Measurements from ENCODE around the gene POLG2.
"Not testable (repeated sequence)": the region's sequence is repeated elsewhere in the genome, so short reads cannot be mapped to it uniquely, and the experiment has no call there.

POLG2 gene

DNA sequence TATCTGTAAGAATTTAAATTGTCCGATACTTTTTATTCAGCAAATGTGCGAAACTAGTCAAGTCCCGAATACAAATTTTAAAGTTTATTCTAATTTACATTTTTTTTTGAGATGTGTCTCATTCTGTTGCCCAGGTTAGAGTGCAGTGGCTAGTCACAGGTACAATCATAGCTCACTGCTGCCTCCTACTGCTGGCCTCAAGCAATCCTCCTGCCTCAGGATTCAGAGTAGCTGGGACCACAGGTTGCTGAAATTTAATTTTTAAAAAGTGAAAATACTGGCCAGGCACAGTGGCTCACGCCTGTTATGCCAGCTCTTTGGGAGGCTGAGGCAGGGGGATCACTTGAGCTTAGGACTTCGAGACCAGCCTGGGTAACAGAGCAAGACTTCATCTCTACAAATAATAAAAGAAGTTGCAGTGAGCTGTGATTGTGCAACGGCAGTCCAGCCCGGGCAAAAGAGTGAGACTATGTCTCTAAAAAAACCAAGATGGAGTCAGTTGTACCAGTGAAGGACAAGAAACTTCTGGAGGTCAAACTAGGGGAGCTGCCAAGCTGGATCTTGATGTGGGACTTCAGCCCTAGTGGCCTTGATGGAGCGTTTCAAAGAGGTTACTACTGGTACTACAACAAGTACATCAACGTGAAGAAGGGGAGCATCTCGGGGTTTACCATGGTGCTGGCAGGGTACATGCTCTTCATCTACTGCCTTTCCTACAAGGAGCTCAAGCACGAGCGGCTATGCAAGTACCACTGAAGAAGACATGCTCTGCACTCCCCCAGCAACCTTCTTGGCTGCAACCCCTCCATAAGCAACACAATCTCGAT, 5.6 kb downstream of the POLG2 start:
- FAIRE-seq (no peak), DNase-seq (ENCODE audit: insufficient read length, low spot score) (no peak)

DNA sequence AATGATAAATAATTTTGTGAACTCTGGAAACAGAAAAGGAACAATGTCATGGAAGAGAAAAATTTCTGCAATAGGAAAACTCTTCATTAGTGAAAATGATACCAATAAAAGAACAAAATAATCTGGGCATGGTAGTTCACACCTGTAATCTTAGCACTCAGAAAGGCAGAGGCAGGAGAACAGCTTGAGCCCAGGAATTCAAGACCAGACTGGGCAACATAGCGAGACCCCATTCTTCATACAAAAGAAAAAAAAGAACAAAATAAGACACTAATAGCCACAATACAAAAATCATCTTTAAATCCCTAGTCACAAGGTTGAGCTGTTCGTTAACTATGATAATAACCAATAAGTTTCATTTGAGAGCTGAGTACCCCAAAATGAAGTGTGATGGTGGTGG, 8.6 kb downstream of the POLG2 start:
- no peak for DNase-seq (ENCODE audit: insufficient read length, low spot score)
- FAIRE-seq, result no peak

DNA sequence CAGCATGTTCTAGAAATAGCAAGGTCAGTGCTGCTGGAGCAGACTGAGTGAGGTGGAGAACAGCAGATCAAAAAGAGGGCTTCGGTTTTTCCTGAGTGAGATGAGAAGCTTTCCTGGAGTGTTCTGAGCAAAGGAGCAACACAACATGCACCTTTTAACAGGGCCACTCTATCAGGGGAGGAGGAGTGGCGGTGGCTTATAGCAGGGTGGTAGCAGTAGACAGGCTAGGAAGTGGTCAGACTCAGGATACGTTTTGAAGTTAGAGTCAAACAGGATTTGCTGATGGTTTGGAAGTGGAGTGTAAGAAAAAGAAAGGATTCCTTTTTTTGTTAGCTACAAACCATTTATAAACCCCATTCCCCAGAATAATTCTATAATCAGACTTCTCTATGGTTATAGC, 12.5 kb downstream of the POLG2 start:
- DNase-seq (ENCODE audit: insufficient read length, low spot score) (no peak), FAIRE-seq (no peak)

DNA sequence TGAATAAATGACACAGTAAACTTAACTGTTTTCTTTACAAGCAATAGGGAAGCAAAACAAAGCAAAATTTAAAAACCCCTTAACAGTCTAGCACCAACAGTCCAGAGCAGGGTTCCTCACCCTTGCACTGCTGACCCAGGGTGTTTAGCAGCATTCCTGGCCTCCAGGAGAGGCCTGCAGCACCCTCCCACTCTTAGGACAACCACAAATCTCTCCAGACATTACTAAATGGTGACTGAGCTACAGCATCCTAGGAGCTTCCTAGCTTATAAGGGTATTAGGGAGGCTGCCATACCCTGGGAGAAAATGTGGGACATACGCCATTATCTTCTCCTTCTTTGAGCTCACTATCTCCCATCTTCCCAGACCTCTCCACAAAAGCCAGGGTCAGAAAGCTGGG, 15.9 kb downstream of the POLG2 start:
- DNase-seq (ENCODE audit: insufficient read length, low spot score) (no peak), FAIRE-seq (no peak)

DNA sequence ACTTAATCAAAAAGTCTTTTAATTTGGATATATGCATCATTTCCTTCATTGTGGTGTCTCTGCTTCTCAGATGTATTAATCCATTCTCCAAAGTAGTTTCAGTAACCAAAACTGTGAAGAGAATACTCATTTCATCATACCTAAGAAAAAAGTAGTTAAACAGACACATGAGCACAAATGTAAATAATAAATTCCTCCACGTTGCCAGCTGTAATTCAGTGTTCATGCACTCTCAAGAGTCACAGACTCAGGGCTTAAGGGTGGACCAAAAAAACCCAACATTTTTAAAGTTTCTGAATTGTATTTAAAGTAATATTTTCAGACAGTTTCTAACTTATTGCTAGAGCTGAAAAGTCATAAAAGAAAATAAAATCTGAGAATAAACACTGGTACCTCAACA, 19.0 kb downstream of the POLG2 start:
- FAIRE-seq, result no peak

DNA sequence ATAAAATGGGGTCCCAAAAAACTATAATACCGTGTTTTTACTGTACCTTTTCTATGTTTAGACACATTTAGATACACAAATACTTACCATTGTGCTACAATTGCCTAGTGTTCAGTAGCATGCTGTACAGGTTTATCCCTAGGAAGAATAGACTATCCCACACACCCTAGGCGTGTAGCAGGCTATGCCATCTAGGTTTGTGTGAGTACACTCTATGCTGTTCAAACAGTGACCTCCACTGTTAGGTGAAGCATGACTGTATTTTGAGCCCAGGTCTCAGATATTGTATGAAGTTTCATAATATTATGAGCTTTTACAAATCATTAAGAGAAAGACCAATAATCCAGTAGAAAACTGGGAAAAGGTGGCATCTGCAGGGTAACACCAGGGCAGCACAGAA, 24.3 kb downstream of the POLG2 start:
- FAIRE-seq (no peak), DNase-seq (ENCODE audit: insufficient read length, low spot score) (no peak)

More for the DNA sequence above, 19.0 kb downstream of the POLG2 start:
- DNase-seq (ENCODE audit: insufficient read length, low spot score), result no peak

DNA sequence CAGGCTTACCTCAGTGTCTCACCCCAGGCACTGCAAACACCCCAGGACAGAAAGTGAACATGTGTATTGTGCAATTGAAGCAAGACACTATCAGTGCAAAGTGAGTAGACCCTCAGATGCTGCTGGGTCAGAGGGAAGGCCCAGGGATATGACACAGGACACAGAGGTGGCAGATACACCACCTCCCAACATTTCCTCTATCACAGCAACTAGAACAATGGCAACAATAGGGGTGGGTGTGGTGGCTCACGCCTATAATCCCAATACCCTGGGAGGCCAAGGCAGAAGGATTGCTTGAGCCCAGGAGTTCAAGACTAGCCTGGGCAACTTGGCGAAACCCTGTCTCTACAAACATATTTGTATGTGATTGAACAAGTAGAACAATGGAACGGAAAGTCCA, 25.4 kb downstream of the POLG2 start:
- no peak for DNase-seq (ENCODE audit: insufficient read length, low spot score)
- FAIRE-seq, result no peak

DNA sequence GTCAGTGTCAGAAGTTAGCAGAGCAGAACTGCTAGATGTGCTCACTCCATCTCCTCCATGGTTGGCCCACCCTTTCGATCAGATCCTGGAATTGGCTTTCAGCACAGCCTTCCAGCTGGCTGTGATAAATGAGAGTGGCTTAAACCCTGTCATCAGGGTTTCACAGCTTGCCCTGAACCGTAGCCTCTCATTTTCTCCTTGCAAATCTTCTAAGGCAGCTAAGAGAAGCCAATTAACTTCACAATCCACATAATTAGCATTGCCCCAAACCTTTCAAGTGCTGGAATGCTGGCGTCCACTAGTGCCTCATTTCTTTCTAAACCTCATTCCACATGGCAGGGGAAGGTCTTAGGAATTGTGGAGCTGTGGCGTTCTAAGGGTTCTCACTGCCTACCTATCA, 26.2 kb downstream of the POLG2 start:
- FAIRE-seq (no peak), DNase-seq (ENCODE audit: insufficient read length, low spot score) (no peak)

DNA sequence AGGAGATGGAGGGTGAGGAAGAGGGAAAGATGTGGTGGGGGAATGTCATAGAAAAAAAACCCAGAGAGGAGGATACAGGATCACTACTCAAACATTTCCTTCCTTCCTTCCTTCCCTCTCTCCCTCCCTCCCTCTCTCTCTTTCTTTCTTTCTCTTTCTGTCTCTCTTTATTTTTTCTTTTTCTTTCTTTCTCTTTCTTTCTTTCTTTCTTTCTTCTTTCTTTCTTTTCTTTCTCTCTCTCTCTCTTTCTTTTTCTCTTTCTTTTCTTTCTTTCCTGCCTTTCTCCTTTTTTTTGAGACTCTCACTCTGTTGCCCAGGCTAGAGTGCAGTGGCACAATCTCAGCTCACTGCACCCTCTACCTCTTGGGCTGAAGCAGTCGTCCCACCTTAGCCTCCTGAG, 30.0 kb downstream of the POLG2 start:
- not testable (repeated sequence) for FAIRE-seq; DNase-seq (ENCODE audit: insufficient read length, low spot score)

DNA sequence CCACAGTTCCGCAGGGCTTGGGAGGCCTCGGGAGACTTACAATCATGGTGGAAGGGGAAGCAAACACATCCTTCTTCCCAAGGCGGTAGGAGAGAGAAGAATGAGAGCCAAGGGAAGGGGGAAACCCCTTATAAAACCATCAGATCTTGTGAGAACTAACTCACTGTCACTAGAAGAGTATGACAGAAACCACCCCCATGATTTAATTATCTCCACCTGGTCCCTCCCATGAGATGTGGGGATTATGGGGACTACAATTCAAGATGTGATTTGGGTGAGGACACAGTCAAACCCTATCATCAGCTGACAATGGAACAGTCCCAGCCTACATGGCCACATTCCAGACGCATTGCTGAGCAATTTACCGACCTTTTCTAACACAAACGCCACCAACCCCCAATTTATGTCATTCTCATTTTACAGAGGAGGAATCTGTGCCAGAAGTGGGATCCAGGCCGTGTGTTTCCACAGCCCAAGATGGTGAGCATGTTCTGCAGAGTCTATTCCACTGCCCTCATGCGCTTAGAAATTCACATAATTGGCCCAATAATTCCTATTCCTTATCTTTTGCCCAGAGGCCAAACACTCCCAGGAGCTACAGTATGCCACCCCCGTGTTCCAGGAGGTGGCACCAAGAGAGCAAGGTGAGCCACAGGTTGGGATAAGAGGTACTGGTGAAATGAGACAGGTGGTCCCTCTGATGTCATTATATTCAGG, 30.7 kb downstream of the POLG2 start:
- DNase-seq (ENCODE audit: insufficient read length, low spot score), result no peak
- FAIRE-seq, result no peak

DNA sequence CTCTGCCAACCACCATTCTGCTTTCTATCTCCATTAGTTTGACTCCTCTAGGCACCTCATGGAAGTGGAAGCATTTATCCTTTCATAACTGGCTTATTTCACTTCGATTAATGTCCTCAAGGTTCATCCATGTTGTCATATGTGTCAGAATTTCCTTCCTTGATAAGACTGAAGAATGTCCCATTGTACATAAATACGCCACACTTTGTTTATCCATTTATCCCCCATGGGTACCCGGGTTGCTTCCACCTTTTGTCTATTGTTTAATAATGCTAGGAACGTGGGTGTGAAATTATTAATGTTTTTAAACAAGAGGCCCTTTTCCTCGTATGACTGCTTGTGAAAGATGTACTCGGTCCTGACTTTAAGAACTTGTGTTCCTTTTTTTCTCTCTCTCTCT, 35.1 kb downstream of the POLG2 start:
- no peak for FAIRE-seq
- DNase-seq (ENCODE audit: insufficient read length, low spot score), result no peak

DNA sequence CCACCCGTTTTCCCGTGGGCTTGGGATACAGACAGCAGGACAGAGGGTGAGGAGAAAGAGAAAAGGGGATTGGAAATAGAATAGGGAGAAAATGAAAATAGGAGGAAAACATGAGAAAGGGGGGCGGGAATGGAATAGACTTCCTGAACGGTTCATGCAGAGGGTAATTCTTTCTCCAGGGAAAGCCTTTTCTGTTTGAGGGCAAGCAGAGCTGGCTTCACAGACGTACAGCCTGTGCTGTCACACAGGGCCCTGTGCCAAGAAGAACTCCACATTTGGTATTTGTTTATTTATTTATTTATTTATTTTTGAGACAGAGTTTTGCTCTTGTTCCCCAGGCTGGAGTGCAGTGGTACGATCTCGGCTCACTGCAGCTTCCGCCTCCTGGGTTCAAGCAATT, 35.9 kb downstream of the POLG2 start:
- FAIRE-seq (no peak), DNase-seq (ENCODE audit: insufficient read length, low spot score) (no peak)

DNA sequence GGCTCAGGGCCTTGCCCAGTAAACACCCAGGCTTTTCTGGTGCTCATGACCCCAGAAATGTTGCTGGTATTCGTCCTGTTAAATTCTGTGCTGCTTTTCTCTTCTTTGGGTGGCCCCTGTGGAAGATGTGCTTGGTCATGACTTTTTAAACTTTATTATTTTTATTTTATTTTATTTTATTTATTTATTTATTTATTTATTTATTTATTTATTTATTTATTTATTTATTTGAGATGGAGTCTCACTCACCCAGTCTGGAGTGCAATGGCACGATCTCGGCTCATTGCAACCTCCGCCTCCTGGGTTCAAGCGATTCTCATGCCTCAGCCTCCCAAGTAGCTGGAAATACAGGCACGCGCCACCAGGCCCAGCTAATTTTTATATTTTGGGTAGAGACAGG, 37.0 kb downstream of the POLG2 start:
- FAIRE-seq; DNase-seq (ENCODE audit: insufficient read length, low spot score): not testable (repeated sequence)

DNA sequence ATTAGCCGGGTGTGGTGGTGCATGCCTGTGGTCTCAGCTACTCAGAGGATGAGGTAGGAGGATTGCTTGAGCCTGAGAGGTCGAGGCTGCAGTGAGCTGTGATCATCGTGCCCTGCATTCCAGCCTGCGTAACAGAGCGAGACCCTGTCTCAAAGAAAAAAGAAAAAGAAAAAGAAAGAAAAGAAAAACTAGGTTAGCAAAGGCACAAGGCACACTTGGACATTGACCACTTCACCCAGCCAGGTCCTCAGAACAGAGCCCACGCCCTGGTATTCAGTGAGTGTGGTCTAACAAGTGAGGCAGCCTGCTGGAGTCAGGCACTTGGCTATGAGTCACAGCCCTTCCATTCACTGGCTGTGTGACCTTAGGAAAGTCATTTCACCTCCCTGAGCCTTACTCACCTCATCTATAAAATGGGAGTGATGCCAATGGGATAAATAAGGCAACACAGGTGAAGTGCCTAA, 37.5 kb downstream of the POLG2 start:
- no peak for FAIRE-seq

DNA sequence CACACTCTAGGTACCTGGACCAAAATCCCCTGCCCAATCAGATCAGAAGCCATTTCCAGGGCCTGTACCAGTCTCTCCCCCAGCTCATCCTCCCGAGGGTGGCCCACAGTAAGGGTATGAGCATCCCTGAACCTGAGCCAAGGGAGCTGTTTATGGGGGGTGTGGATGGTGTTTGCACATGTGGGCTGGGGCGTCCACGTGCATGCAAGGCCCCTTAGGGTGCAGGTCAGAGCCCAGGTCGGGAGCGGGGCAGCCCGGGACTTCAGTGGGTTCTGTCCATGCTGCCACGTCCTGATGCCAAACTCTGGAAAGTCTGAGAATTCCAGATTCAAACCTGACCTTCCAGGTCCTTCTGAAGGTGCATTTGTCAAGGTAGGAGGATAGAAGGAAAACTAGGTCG, 38.1 kb downstream of the POLG2 start:
- no peak for FAIRE-seq
- DNase-seq (ENCODE audit: insufficient read length, low spot score), result no peak

More for the DNA sequence above, 37.5 kb downstream of the POLG2 start:
- DNase-seq (ENCODE audit: insufficient read length, low spot score), result no peak

DNA sequence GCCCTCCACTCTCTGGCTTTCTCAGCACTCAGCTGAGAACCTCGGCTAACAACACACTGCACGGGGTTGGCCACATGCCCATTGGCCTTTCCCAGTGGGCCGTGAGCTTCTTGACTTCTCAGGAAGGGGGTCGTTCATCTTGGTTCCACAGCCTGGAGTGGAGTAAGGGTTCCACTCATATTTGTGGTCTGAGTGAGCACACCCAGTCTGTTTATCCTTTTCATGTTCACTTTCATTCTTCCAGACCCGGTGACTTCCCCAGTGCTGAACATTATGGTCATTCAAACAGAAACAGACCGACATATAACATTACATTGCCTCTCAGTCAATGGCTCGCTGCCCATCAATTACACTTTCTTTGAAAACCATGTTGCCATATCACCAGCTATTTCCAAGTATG, 39.7 kb downstream of the POLG2 start:
- FAIRE-seq (no peak), DNase-seq (ENCODE audit: insufficient read length, low spot score) (no peak)

DNA sequence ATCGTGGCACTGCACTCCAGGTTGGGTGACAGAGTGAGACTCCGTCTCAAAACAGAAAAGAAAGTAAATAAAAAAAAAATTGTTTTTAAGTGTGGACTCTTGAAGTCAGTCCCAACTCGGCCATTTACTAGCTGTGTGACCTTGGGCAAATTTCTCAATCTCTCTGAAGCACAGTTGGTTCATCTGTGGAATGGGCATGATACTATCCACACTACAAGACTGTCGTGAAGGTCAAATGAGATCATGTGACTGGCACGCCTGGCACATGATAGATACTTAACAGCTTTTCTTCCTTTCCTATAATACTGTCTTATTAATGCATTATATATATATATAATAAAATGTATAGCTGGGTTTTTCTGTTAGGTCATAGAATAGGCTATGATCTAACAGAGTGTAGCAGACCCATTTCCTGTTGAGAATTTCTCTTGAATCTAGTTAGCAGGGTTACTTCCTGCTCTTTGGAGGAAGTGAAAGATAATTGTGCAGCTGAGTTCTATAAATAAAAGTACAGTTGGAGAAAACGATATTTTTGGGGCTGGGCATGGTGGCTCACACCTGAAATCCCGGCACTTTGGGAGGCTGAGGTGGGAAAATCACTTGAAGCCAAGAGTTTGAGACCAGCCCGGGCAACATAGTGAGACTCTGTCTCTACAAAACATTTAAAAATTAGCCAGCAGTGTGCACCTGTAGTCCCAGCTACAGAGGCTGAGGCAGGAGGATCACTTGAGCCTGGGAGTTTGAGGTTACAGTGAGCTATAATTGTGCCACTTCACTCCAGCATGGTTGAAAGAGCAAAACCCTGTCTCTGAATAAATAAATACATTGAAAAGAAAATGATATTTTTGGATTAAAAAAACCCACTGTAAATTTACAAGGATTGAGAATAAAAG, 40.6 kb downstream of the POLG2 start:
- FAIRE-seq (no peak), DNase-seq (ENCODE audit: insufficient read length, low spot score) (peak; percentile 38)

DNA sequence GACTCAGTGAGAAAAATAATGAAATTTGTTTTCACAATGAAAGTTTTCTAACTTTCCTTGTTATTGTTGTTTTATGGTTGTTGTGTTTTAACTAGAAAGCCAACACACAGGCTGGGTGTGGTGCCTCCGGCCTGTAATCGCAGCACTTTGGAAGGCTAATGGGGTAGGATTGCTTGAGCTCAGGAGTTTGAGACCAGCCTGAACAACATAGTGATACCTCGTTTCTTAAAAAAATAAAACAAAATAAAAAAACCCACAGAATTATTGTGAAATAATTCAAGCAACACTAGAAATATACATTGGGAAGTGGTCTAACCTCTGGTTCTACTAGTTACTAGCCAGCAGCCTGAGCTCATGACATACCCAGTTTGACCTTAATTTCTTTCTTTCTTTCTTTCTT, 47.3 kb downstream of the POLG2 start:
- FAIRE-seq, result no peak
- DNase-seq (ENCODE audit: insufficient read length, low spot score), result no peak

DNA sequence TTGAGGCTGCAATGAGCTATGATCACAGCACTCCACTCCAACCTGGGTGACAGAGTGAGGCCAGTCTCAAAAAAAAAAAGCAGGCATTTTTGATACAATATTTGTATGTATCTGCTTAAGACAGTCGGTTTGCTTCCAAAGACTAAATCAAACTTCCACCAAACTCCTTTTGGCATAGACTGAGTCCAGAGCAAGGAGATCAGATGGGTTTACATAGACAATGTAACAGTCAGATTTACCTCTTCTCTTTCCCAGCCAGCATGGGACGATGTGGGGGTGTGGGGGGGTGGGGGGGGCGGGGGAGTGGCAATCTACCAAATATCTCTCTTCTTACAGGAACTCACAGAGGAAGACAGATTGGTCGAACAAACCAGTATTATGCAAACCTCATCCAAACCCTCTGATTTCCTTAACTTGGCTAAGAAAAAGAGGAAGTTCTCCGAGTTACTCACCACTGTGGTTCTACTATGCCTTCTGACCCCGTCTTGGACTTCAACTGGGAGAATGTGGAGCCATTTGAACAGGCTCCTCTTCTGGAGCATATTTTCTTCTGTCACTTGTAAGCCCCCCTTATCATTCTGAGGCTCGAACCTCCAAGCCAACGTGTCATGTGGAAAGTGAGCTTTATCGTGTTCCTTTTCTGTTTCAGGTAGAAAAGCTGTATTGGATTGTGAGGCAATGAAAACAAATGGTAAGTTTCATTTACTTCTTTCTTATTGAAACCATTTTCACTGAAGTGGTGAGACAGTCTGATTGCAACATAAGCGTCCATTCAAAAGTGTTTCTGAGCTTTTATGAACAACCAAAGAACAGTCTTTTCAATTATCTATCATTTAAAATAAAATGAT, 48.0 kb downstream of the POLG2 start, which contains the start of gene MILR1:
Gene MILR1, plus strand, starts transcription at position 451 of the 848 bp plus-strand sequence. Its CDS starts 54 bp downstream, at position 505.
- no peak for FAIRE-seq
- peak; percentile 27 for DNase-seq (ENCODE audit: insufficient read length, low spot score)

DNA sequence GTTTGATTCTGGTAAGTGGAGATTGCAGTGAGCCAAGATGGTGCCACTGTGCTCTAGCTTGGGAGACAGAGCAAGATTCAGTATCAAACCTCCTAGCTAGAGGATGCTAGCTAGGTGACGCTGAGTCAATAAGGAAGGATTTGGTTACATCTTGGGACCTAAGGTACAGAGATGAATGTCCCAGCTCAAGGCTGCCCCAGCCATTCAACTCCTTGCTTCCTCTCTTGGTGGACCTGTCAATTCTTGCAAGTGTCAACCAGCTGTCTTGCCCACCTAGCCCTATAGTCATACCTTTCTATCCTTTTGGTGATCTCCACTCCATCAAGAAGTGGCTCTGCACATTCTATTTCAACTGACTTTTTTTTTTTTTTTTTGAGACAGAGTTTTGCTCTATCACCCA, 49.3 kb downstream of the POLG2 start:
- DNase-seq (ENCODE audit: insufficient read length, low spot score), result no peak
- FAIRE-seq, result no peak

Measured in GM19239 (cell line).